Measurements from ENCODE around the gene CIPC.

DNA sequence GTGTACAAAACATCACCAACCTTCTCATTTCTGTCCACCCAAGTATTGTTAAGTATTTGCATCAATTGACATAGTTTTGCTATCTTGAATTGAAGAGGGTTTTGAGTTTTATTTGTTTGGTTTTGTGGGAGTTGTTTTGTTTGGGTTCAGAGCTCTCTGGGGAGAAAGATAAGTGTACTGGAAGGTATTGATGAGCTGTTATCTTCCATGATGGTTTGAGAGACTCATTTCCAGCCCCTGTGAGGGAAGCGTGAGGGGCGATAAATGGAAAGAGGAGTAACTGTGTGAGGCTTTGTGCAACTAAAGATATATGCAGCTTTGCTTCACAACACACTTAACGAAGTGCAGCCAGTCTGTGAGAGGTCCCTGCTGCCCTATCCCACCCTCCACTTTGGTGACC, 15.7 kb upstream of the CIPC start:
- TF ChIP-seq, protein P1, sequence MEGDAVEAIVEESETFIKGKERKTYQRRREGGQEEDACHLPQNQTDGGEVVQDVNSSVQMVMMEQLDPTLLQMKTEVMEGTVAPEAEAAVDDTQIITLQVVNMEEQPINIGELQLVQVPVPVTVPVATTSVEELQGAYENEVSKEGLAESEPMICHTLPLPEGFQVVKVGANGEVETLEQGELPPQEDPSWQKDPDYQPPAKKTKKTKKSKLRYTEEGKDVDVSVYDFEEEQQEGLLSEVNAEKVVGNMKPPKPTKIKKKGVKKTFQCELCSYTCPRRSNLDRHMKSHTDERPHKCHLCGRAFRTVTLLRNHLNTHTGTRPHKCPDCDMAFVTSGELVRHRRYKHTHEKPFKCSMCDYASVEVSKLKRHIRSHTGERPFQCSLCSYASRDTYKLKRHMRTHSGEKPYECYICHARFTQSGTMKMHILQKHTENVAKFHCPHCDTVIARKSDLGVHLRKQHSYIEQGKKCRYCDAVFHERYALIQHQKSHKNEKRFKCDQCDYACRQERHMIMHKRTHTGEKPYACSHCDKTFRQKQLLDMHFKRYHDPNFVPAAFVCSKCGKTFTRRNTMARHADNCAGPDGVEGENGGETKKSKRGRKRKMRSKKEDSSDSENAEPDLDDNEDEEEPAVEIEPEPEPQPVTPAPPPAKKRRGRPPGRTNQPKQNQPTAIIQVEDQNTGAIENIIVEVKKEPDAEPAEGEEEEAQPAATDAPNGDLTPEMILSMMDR (IDR thresholded peaks at IDR 0.05) = no peak
- no peak for TF ChIP-seq EZH2 (IDR thresholded peaks at IDR 0.05)
- TF ChIP-seq EZH2phosphoT487 (IDR thresholded peaks at IDR 0.05) = no peak

Data from neural progenitor cell (in vitro differentiated cells).